DMS114 treated with DMSO at 0.1 percent for 48 hours (cell line): ENCODE results near the gene SPTBN4.
"Not testable (repeated sequence)": the region's sequence is repeated elsewhere in the genome, so short reads cannot be mapped to it uniquely, and the experiment has no call there.

ENCODE experiments used
- DNase-seq: peaks from one replicate; lab custom pipeline; 2025; ENCODE audit not compliant: unreplicated experiment; lab: John Stamatoyannopoulos, UW

SPTBN4 gene

DNA sequence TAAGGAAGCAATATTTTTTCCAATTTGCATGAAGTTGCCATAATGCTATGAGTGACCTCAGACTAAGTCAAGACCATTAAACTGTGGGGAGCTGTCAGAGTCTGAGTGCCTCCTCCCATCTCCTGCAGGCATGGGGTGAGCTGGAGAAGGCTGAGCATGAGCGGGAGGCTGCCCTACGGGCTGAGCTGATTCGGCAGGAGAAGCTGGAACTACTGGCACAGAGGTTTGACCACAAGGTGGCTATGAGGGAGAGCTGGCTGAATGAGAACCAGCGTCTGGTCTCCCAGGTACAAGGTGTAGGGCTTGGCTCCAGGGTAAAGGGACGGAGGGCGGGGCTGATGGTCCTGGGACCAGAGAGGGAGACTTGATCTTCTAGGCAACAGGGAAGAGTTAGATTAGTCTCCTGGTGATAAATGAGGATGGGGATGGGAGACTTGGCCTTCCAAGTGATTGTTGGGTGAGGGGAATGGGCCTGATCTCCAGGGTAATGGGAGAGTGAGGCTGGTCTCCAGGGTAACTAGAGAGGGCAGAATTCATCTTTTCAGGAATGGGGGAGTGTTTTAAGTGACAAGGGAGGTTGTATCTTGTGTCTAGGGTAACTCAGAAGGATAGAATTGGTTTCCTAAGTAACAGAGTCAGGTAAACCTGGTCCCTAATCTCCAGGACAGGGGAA is 36.0 kb downstream of the SPTBN4 start:
- no peak for DNase-seq

DNA sequence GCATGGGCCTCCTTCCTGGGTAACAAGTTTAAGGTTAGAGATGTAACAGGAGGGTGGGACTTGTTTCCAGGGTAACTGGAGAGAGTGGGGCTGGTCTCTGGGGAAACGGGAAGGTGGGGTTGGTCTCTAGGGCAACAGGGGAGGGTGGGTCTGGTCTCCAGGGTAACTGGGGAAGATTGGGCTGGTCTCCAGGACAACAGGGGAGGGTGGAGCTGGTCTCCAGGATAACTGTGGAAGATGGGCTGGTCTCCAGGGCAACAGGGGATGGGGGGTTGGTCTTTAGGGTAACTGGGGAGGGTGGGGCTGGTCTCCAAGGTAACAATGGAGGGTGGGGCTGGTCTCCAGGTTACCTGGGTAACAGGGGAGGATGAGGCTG is 36.5 kb downstream of the SPTBN4 start:
- DNase-seq: no peak

DNA sequence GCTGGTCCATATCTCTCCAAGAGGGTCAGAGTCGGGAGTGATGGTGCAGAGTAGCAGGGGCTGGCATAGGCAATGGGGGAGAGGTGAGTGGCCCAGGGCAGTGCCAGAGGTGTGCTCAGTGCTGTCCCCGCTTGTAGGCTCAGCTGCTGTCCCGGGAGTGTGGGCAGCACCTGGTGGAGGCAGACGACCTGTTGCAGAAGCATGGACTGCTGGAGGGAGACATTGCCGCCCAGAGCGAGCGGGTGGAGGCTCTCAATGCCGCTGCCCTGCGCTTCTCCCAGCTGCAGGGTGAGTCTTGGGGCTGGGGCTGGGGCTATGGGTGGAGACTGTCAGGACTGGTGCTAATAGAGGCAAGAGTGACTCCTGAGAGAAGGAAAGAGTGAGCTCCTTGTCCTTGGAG is 39.3 kb downstream of the SPTBN4 start:
- DNase-seq: no peak

DNA sequence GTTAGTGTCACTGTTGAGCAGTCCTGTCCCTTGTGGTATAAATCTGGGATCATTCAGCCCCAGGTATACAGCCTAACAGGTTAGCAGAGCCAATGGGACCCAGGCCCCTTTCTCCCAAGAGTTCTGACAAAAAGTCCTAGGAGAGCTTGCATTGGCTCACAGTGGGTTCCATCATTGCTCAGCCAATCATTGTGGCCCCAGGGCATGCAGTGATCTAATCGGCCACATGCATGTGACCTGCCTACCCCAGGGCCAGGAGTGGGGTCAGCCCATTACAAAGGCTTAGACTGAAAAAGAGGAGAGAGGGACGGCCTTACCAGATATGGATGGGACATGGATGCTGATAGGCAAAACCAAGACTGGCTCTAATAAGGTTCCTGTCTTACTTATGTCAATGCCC is 41.1 kb downstream of the SPTBN4 start:
- no peak for DNase-seq

DNA sequence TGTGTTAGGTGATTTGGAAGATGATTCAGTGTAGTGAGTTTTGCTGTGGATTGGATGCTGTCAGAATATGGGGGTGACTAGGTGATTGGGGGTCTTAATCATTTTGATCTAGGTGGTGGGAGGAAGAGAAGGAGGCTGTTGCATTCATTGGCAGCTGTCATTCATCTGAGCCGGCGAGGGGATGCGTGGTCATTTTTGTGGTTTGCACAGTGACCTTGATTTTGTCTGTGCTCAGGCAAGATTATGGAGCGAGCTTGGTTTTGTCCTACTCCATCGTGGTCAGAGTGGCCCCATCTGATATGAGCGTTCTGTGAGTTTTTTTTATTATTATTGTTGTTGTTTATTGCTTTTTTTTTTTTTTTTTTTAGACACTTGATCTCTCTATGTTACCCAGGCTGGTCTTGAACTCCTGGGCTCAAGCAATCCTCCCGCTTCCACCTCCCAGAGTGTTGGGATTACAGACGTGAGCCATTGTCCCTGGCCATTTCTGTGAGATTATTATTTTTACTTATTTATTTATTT is 42.0 kb downstream of the SPTBN4 start:
- no peak for DNase-seq

DNA sequence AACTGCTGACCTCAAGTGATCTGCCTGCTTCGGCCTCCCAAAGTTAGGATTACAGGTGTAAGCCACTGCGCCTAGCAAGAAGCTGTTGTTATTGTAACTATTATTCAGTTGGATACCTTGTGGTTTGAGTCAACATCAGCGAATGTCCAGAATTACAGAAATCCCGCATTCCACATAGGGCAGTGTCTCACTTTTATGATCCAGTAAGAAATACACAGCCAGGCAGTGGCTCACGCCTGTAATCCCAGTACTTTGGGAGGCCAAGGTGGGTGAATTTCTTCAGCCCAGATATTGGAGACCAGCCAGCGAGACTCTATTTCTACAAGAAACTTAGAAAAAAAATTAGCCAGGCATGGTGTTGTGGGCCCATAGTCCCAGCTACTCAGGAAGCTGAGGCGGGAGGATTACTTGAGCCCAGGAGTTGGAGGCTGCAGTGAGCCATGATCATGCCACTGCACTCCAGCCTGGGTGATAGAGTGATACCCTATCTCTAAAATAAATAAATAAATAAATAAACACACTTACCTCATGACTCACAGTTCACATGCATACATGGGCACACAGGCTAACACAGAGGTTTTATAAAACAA is 43.8 kb downstream of the SPTBN4 start:
- DNase-seq: no peak

DNA sequence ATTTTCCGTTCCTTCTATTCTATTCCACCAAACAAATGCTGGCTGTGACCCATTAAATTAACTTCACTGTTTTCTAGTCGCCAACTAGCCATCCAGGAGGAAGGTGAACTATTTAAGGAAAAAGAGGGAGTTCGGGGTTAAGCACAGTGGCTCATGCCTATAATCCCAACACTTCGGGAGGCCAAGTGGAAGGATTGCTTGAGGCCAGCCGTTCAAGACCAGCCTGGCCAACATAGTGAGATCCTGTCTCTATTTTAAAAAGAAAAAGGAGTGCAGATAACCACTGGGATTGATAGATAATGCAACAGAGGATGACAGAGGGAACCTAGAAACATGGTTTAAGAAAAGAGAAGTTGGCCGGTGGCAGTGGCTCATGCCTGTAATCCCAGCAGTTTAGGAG is 44.7 kb downstream of the SPTBN4 start:
- DNase-seq: no peak

DNA sequence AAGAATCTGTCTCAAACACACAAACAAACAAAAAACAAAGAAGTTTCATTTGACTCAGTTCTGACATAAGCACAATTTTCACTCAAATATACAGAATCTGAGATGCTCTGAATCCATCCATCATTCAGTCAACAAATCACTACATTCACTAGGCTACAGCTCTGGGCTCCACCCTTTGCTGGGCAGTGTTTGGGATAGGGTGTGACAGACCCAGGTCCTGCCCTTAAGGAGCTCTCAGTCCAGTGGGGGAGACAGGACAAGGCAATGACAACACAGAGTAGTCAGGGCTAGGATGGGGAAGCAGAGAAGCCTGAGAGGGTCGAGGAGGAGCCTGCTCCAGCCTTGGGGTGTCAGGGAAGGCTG is 45.3 kb downstream of the SPTBN4 start:
- no peak for DNase-seq

DNA sequence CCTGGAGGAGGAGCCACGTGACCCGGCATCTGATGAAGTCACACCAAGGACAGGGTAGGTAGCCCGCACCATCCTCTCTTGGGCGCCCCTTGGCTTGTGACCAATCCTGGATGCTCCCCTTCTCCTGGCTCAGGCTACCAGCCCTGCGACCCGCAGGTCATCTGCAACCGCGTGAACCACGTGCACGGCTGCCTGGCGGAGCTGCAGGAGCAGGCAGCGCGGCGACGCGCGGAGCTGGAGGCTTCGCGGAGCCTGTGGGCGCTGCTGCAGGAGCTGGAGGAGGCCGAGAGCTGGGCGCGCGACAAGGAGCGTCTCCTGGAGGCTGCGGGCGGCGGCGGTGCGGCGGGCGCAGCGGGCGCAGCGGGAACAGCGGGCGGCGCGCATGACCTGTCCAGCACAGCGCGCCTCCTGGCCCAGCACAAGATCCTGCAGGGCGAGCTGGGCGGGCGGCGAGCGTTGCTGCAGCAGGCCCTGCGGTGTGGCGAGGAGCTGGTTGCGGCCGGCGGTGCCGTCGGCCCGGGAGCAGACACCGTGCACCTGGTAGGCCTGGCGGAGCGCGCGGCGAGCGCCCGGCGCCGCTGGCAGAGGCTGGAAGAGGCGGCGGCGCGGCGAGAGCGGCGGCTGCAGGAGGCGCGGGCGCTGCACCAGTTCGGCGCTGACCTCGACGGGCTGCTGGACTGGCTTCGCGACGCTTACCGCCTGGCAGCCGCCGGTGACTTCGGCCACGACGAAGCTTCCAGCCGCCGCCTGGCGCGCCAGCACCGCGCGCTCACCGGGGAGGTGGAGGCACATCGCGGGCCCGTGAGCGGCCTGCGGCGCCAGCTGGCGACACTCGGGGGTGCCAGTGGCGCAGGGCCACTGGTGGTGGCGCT is 45.9 kb downstream of the SPTBN4 start:
- no peak for DNase-seq

DNA sequence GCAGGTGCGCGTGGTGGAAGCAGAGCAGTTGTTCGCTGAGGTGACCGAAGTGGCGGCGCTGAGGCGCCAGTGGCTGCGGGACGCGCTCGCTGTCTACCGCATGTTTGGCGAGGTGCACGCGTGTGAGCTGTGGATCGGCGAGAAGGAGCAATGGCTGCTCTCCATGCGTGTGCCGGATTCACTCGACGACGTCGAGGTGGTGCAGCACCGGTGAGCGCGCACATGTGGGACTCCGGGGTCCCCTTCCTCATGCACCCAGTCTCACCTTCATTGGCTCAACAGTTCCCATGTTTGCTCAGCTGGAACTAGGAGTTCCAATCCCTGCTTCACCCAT is 46.5 kb downstream of the SPTBN4 start:
- DNase-seq: no peak

DNA sequence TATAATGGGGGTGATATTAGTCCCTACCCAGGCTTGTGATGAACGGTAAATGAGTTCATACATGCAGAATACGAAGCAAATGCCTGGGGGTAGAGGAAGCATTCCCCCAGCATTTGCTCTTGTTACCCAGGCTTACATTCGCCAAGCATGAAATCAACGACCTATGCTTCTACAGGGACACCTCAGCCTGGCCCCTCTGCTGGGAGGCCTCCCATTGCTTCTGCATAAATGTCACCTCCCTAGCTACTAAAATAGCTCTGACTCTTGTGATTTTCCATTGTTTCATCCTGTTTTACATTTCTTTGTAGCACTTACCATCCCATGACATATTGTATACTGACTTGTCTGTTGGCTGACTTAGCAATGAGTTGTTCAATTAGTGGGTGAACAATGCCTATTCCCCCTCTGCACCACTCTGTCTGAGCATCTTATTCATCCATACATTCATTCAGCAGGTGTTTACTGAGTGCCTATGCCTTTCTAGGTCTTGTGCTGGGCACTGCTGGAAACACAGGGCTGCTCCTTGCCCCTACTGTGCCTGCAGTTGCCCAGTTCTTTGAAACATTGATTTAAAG is 47.0 kb downstream of the SPTBN4 start:
- no peak for DNase-seq

DNA sequence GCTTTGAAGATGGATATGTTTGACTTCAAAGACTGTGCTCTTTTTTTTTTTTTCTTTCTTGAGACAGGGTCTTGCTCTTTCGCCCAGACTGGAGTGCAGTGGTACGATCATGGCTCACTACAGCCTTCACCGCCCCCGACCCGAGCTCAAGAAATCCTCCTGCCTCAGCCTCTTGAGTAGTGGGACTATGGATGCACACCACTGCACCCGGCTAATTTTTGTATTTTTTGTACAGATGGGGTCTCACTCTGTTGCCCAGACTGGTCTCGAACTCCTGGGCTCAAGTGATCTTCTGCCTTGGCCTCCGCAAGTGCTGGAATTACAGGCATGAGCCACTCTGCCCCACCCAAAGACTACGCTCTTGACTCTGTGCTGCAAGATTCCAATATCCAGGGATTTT is 50.4 kb downstream of the SPTBN4 start:
- no peak for DNase-seq

DNA sequence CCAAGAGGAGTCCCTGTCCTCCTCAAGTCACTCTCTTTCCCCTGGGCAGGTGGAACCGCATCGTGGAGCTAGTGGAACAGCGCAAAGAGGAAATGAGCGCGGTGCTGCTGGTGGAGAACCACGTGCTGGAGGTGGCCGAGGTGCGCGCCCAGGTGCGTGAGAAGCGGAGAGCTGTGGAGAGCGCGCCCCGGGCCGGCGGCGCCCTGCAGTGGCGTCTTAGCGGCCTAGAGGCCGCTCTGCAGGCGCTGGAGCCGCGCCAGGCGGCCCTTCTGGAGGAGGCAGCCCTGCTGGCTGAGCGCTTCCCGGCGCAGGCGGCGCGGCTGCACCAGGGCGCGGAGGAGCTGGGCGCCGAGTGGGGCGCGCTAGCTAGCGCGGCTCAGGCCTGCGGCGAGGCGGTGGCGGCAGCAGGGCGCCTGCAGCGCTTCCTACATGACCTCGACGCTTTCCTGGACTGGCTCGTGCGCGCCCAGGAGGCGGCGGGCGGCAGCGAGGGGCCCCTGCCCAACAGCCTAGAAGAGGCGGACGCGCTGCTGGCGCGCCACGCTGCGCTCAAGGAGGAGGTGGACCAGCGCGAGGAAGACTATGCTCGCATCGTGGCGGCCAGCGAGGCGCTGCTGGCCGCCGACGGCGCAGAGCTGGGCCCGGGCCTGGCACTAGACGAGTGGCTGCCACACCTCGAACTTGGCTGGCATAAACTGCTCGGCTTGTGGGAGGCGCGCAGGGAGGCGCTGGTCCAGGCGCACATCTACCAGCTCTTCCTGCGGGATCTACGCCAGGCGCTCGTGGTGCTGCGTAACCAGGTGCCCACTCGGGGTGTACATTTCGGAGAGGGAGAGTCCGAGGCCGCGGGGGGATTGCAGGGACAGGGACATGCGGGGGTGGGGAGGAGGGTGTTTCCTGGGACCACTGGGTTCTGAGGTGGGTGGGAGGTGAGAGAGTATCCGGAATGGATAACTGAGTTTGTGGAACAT is 52.8 kb downstream of the SPTBN4 start:
- DNase-seq: no peak

DNA sequence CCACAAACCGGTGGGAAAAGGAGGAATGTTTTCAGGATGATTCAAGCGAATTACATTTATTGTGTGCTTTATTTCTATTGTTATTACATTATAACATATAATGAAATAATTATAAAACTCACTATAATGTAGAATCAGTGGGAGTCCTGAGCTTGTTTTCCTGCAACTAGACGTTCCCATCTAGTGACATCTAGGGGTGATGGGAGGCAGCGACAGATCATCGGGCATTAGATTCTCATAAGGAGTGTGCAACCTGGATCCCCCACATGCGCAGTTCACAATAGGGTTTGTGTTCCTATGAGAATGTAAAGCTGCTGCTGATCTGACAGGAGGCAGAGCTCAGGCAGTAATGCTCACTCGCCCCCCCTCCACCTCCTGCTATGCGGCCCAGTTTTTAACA is 54.5 kb downstream of the SPTBN4 start:
- DNase-seq: peak; percentile 23

DNA sequence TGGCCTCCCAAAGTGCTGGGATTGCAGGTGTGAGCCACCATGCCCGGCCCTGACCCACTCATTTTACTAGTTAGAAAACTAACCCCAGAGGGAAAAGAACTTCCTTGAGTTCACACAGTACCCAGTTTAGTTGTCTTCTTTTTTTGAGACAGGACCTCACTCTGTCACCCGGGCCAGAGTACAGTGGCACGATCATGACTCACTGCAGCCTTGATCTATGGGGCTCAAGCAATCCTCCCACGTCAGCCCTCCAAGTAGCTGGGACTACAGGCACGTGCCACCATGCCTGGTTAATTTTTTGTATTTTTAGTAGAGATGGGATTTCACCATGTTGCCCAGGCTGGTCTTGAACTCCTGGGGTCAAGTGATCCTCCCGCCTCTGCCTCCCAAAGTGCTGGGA is 55.1 kb downstream of the SPTBN4 start:
- not testable (repeated sequence) for DNase-seq

DNA sequence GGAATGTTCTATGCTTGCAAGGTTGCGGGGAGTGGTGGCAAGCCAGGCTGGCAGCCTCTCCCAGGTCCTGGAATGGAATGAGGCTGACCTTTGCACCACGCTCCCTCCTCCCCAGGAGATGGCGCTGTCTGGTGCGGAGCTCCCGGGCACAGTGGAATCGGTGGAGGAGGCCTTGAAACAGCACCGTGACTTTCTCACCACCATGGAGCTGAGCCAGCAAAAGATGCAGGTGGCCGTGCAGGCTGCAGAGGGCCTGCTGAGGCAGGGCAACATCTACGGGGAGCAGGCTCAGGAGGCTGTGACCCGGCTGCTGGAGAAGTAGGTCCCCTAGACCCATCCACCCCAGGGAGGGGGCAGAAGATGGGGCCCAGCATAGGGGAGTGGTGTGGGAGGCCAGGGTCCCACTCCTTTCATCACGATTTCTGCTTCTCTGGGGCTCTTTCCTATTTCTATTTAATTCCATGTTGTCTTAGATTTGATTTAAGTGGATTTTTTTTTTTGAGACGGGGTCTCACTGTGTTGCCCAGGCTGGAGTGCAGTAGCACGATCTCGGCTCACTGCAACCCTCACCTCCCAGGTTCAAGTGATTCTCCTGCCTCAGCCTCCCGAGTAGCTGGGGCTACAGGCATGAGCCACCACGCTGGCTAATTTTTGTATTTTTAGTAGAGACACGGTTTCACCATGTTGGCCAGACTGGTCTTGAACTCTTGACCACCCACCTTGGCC is 56.7 kb downstream of the SPTBN4 start:
- DNase-seq: peak; percentile 17

DNA sequence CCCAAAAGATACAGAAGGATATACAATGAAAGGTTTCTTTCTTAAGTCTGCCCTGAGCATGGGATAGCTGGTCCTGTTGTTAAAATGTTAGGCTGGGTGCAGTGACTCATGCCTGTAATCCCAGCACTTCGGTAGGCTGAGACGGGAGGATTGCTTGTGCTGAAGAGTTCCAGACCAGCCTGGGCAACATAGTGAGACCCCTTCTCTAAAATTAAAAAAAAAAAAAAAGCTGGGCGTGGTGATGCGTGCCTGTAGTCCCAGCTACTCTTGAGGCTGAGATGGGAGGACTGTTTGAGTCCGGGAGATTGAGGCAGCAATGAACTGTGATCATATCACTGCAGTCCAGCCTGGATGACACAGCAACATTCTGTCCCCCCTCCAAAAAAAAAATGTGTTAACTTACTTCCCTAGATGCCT is 57.3 kb downstream of the SPTBN4 start:
- no peak for DNase-seq

DNA sequence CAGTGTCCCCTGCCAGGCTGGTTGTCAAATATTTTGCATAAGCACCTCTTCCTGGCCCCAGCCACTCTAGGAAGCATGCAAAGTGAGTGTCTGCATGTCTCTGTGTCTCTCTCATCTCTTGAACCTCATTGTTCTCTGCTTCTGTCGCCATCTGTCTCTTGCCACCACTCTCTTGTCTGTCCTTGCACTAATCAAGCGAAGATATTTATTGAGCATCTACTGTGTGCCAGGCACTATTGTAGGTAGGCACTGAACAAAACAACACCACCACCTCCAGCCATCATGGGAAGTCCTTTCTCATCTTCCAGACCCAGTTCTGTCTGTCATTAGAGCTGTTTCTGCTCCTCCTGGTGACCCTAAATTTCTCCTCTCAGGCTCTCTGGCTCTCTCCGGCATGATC is 57.9 kb downstream of the SPTBN4 start:
- no peak for DNase-seq

DNA sequence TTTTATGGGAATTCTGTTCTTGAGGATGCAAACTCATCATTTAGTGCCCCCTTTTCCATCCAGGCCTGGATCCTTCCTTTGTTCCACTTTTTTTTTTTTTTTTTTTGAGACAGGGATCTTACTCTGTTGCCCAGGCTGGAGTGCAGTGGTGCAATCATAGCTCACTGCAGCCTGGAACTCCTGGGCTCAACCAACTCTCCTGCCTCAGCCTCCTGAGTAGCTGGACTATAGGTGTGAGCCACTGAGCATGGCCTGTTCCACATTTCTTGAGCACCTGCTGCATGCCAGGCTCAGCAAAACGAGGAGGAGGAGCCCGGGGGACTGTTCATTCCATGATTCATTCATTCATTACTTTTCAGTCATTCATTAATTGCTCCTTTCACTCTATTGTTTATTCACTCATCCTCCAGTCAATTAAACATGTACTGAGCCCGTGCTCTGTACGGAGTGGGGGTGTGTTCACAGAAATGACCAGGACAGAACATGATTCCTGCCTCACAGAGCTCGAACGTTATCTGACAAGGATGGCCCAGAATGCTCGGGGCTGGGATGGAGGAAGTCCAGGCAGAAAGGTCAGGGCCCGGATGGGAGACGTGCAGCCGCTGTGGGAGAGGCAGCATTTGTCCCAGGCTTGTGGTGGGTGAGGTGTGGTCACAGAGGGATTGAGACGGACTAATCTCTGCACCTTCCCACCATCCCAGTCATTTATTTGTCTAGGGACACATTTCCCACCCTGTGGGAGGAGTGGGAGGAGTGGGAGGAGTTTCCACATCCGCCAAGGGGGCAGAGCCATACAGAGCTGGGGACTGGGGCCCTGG is 58.6 kb downstream of the SPTBN4 start:
- DNase-seq: no peak
